ENCODE results near the gene LAG3.

LAG3 gene

DNA sequence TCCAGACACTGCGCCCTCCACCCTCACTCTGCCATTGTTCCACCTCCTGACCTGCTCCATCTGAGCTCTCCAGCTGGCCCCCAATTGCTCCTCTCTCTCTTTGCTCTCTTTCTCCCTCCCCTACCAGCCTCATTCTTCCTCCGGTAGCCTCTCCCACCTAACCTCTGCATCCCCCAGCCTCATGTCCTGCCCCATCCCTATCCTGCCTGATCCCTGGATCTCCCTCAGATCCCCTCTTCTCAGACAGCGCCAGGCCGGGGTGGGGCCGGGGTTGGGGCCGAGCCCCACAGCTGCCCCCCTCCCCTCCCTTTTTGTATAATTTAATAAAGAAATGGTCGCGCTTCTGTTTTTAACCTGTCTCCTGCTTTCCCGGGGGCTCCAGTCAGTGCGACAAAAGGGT lies 1.7 kb upstream of the LAG3 start:
- no peak for TF ChIP-seq JUND (IDR thresholded peaks at IDR 0.05; ENCODE audit: low read depth)
- no peak for DNase-seq (ENCODE audit: low read depth in 1 of 2, low spot score in 1 of 2)
- in situ Hi-C loops (cut with HindIII; ENCODE audit: low pct_unique_long_range_greater_than_20kb, low sequenced_read_pairs) = no loop called here

DNA sequence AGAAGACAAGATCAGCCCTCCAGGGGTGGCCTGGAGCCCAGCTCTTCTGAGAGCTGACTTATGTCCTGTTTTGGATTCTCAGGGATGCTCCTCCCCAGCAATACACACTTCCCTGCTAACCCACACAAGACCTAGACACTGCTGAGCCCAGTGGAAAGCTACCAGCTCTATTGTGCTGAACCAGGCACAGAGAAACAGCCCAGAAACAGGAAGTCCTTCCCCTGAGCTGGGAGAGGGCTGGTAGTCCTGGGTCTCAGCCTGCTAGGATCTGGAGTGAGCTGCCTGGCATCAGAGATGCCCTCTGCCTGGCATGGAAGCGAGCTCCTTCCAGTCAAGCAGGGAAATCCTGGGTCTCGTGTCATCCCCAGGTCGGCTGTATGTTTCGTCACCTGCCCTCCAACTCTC lies 1.2 kb upstream of the LAG3 start:
- TF ChIP-seq JUND (IDR thresholded peaks at IDR 0.05; ENCODE audit: low read depth) = no peak
- in situ Hi-C loops (cut with HindIII; ENCODE audit: low pct_unique_long_range_greater_than_20kb, low sequenced_read_pairs) = no loop called here

GRCh38 chr12:6771509-6772330 lies 600 bp upstream of the LAG3 start:
- in situ Hi-C loops (cut with HindIII; ENCODE audit: low pct_unique_long_range_greater_than_20kb, low sequenced_read_pairs) = no loop called here
- TF ChIP-seq JUND (IDR thresholded peaks at IDR 0.05; ENCODE audit: low read depth) = no peak
- no peak for DNase-seq (ENCODE audit: low read depth in 1 of 2, low spot score in 1 of 2)

More for the DNA sequence above, 1.2 kb upstream of the LAG3 start:
- DNase-seq (ENCODE audit: low read depth in 1 of 2, low spot score in 1 of 2) = no peak

DNA sequence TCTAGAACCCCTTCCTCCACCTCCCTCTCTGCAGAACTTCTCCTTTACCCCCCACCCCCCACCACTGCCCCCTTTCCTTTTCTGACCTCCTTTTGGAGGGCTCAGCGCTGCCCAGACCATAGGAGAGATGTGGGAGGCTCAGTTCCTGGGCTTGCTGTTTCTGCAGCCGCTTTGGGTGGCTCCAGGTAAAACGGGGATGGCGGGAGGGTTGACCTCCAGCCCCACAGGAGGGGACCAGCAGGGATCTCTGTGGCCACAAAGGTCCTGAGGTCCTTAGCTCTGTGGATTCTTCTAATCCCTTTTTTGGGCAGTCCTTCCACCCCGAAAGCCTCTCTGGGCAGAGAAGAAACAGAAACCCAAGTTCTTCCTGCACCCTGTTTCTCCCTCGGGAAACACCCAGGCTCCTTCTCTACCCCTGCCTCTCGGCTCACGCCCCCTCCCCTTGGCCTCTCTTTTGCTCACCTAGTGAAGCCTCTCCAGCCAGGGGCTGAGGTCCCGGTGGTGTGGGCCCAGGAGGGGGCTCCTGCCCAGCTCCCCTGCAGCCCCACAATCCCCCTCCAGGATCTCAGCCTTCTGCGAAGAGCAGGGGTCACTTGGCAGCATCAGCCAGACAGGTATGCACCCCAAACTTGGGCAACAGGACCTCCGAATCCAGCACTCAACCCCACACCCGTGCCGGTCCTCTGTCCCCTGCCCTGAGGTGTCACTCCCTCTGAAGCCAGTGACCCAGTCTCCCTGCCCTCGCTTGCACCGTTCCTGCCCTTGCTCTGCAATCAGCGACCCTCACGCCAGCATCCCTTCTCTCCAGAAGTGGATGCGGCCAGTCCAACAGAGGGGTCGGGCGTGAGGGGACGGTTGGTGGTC lies 638 bp downstream of the LAG3 start:
- TF ChIP-seq JUND (IDR thresholded peaks at IDR 0.05; ENCODE audit: low read depth) = no peak
- in situ Hi-C loops (cut with HindIII; ENCODE audit: low pct_unique_long_range_greater_than_20kb, low sequenced_read_pairs) = no loop called here
- no peak for DNase-seq (ENCODE audit: low read depth in 1 of 2, low spot score in 1 of 2)

GRCh38 chr12:6773590-6774351 lies 1.5 kb downstream of the LAG3 start:
- no peak for DNase-seq (ENCODE audit: low read depth in 1 of 2, low spot score in 1 of 2)
- in situ Hi-C loops (cut with HindIII; ENCODE audit: low pct_unique_long_range_greater_than_20kb, low sequenced_read_pairs) = no loop called here
- TF ChIP-seq JUND (IDR thresholded peaks at IDR 0.05; ENCODE audit: low read depth) = no peak

DNA sequence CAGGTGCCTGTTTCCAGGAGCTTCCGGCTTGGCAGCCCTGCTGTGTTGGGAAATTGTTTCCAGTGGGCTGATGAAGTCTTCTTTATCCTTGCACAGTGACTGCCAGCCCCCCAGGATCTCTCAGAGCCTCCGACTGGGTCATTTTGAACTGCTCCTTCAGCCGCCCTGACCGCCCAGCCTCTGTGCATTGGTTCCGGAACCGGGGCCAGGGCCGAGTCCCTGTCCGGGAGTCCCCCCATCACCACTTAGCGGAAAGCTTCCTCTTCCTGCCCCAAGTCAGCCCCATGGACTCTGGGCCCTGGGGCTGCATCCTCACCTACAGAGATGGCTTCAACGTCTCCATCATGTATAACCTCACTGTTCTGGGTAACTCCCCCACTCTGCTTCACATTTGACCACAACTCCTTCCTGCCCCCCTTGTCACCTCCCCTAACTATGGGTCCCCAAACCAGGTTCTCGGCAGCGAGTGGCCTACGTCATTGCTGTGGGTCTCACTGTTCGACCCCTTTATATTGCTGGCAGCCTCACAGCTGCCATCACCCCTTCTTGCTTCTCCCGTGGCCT lies 2.3 kb downstream of the LAG3 start:
- DNase-seq (ENCODE audit: low read depth in 1 of 2, low spot score in 1 of 2) = no peak
- in situ Hi-C loops (cut with HindIII; ENCODE audit: low pct_unique_long_range_greater_than_20kb, low sequenced_read_pairs) = no loop called here
- TF ChIP-seq JUND (IDR thresholded peaks at IDR 0.05; ENCODE audit: low read depth) = no peak

DNA sequence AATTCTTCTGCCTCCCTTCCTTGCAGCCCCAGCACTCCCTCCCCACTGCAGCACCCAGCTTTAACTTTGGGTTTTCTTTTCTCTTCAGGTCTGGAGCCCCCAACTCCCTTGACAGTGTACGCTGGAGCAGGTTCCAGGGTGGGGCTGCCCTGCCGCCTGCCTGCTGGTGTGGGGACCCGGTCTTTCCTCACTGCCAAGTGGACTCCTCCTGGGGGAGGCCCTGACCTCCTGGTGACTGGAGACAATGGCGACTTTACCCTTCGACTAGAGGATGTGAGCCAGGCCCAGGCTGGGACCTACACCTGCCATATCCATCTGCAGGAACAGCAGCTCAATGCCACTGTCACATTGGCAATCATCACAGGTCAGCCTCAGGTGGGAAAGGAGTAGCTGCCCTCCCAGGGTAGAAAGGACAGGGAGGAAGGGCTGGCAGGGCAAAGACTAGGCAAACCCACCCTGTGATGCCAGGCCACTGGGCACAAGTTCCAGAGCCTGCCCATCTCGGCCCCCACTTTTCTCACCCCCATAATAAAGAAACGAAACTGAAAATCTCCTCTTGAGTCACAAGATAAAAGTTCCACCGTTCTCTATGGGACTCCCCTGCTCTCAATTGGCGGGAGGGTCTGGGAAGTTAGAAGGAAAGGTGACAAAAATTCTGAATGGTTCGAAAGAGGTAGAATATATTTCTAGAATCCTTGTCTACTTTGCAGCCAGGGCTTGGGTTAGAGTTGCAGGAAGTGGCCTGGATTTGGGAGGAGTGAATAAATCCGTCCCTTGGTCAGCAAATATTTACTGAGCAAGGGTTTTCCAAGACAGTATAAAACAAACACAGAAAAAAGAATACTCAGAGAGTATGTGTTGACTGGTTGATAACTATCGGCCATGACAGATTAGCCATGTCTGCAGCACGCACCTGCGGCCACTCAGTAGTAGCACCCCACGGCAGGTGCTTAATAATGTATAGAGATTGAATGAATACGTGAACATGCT lies 3.2 kb downstream of the LAG3 start:
- TF ChIP-seq JUND (IDR thresholded peaks at IDR 0.05; ENCODE audit: low read depth) = no peak
- in situ Hi-C loops (cut with HindIII; ENCODE audit: low pct_unique_long_range_greater_than_20kb, low sequenced_read_pairs) = no loop called here
- DNase-seq (ENCODE audit: low read depth in 1 of 2, low spot score in 1 of 2) = peak in 1 of 2 experiments; percentile 27

GRCh38 chr12:6777386-6777785 lies 5.1 kb downstream of the LAG3 start:
- no peak for DNase-seq (ENCODE audit: low read depth in 1 of 2, low spot score in 1 of 2)
- in situ Hi-C loops (cut with HindIII; ENCODE audit: low pct_unique_long_range_greater_than_20kb, low sequenced_read_pairs) = no loop called here
- TF ChIP-seq JUND (IDR thresholded peaks at IDR 0.05; ENCODE audit: low read depth) = no peak

DNA sequence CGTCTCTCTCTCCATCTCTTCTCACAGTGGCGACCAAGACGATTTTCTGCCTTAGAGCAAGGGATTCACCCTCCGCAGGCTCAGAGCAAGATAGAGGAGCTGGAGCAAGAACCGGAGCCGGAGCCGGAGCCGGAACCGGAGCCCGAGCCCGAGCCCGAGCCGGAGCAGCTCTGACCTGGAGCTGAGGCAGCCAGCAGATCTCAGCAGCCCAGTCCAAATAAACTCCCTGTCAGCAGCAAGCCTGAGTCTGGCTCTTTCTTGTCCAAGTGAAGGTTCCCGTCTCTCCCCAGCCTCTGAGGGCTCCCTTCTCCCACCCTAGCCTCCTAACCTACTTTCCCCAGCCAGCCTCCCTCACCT lies 5.9 kb downstream of the LAG3 start:
- DNase-seq (ENCODE audit: low read depth in 1 of 2, low spot score in 1 of 2) = no peak
- TF ChIP-seq JUND (IDR thresholded peaks at IDR 0.05; ENCODE audit: low read depth) = no peak
- in situ Hi-C loops (cut with HindIII; ENCODE audit: low pct_unique_long_range_greater_than_20kb, low sequenced_read_pairs) = no loop called here

GRCh38 chr12:6778574-6779550 lies 6.5 kb downstream of the LAG3 start:
- in situ Hi-C loops (cut with HindIII; ENCODE audit: low pct_unique_long_range_greater_than_20kb, low sequenced_read_pairs) = no loop called here
- peak; percentile 35 to 89 for DNase-seq (ENCODE audit: low read depth in 1 of 2, low spot score in 1 of 2)
- no peak for TF ChIP-seq JUND (IDR thresholded peaks at IDR 0.05; ENCODE audit: low read depth)
